ENCODE measurements around the gene GSX2. TPM values are rescaled to one million over a fixed set of nuclear protein-coding genes. Genes with fewer than 3 reads are reported as not detected.
"Not testable (repeated sequence)": the region's sequence is repeated elsewhere in the genome, so short reads cannot be mapped to it uniquely, and the experiment has no call there.

The GSX2 gene
- polyA plus RNA-seq, 1 of the 3 experiments (the other 2 are of a cell fraction) = 0.02 TPM

GRCh38 chr4:54127660-54128059 is 27.7 kb downstream of the GSX2 start (continued):
- TF ChIP-seq CHD2 (IDR thresholded peaks at IDR 0.05; ENCODE audit: low read length, partially characterized antibody) (no peak), CTCF (IDR thresholded peaks at IDR 0.05) (no peak), USF1 (IDR thresholded peaks at IDR 0.05; ENCODE audit: borderline replicate concordance, low read depth) (no peak)

GRCh38 chr4:54128694-54129093 is 28.7 kb downstream of the GSX2 start:
- H3K27me3 ChIP-seq (ENCODE audit: insufficient read depth); H3K4me3 ChIP-seq (ENCODE audit: low read depth in 2 of 2, low read length in 1 of 2); H4K20me1 ChIP-seq (ENCODE audit: insufficient read depth); H2AFZ ChIP-seq (ENCODE audit: low read depth); H3K36me3 ChIP-seq (replicated peaks in 1 of 2; ENCODE audit: control insufficient read depth in 1 of 2, insufficient read depth in 2 of 2, low read length in 1 of 2); H3K79me2 ChIP-seq (ENCODE audit: insufficient read depth); DNase-seq; H3K9ac ChIP-seq; H3K27ac ChIP-seq (ENCODE audit: low read depth in 2 of 2, low read length in 1 of 2); H3K9me2 ChIP-seq; H3K4me1 ChIP-seq (ENCODE audit: control insufficient read depth in 1 of 2, insufficient read depth in 2 of 2, low read depth in 1 of 2, low read length in 1 of 2); H3K4me2 ChIP-seq; H3F3A ChIP-seq (replicated peaks; ENCODE audit: insufficient read depth); POLR2A ChIA-PET: not testable (repeated sequence)
- peaks cover 14% of the 10 kb centered on the region for H3K9me3 ChIP-seq
- CTCF ChIA-PET = interaction anchor here (1.2 kb wide), 1 partner anchor 89 kb away, joined by 3 read pairs; no protein-coding TSS in a partner anchor
- WGBS (ENCODE audit: low lambda C conversion rate) = 92% methylated on average over 2 of the region's 2 CpGs

GRCh38 chr4:54139332-54139731 is 39.4 kb downstream of the GSX2 start:
- Histone ChIP-seq H3F3A (replicated peaks; ENCODE audit: insufficient read depth) (no peaks in the 10 kb centered on the region), H3K27me3 (ENCODE audit: insufficient read depth) (no peaks in the 10 kb centered on the region), H3K36me3 (replicated peaks in 1 of 2; ENCODE audit: control insufficient read depth in 1 of 2, insufficient read depth in 2 of 2, low read length in 1 of 2) (no peaks in the 10 kb centered on the region), H3K4me3 (ENCODE audit: low read depth in 2 of 2, low read length in 1 of 2) (no peak overlapping the region), H4K20me1 (ENCODE audit: insufficient read depth) (no peaks in the 10 kb centered on the region), H3K9me3 (no peaks in the 10 kb centered on the region), H3K4me2 (no peak overlapping the region), H3K9ac (no peak overlapping the region), H3K27ac (ENCODE audit: low read depth in 2 of 2, low read length in 1 of 2) (no peak overlapping the region), H3K4me1 (ENCODE audit: control insufficient read depth in 1 of 2, insufficient read depth in 2 of 2, low read depth in 1 of 2, low read length in 1 of 2) (no peaks in the 10 kb centered on the region; a peak in 1 of 4 replicates), H3K9me2 (no peaks in the 10 kb centered on the region), H3K79me2 (ENCODE audit: insufficient read depth) (no peaks in the 10 kb centered on the region), H2AFZ (ENCODE audit: low read depth) (no peak overlapping the region)
- 41% methylated on average over 4 of the region's 4 CpGs for WGBS (ENCODE audit: low lambda C conversion rate)
- ChIA-PET POLR2A (no interaction called here), CTCF (no interaction called here)
- no peak for DNase-seq
- TF ChIP-seq, protein P1, sequence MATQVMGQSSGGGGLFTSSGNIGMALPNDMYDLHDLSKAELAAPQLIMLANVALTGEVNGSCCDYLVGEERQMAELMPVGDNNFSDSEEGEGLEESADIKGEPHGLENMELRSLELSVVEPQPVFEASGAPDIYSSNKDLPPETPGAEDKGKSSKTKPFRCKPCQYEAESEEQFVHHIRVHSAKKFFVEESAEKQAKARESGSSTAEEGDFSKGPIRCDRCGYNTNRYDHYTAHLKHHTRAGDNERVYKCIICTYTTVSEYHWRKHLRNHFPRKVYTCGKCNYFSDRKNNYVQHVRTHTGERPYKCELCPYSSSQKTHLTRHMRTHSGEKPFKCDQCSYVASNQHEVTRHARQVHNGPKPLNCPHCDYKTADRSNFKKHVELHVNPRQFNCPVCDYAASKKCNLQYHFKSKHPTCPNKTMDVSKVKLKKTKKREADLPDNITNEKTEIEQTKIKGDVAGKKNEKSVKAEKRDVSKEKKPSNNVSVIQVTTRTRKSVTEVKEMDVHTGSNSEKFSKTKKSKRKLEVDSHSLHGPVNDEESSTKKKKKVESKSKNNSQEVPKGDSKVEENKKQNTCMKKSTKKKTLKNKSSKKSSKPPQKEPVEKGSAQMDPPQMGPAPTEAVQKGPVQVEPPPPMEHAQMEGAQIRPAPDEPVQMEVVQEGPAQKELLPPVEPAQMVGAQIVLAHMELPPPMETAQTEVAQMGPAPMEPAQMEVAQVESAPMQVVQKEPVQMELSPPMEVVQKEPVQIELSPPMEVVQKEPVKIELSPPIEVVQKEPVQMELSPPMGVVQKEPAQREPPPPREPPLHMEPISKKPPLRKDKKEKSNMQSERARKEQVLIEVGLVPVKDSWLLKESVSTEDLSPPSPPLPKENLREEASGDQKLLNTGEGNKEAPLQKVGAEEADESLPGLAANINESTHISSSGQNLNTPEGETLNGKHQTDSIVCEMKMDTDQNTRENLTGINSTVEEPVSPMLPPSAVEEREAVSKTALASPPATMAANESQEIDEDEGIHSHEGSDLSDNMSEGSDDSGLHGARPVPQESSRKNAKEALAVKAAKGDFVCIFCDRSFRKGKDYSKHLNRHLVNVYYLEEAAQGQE (IDR thresholded peaks at IDR 0.05; ENCODE audit: low read depth, low read length) = no peak
- TF ChIP-seq YY1 (IDR thresholded peaks at IDR 0.05; ENCODE audit: low read depth) (no peak), JUND (IDR thresholded peaks at IDR 0.05) (no peak), FOSL2 (IDR thresholded peaks at IDR 0.05; ENCODE audit: borderline replicate concordance, low read depth) (no peak), MAX (IDR thresholded peaks at IDR 0.05; ENCODE audit: low read depth) (no peak), RCOR1 (IDR thresholded peaks at IDR 0.05; ENCODE audit: low read length) (no peak), EP300 (IDR thresholded peaks at IDR 0.05; ENCODE audit: borderline replicate concordance in 1 of 2, low read depth in 1 of 2, low read length in 1 of 2) (no peak), GABPA (IDR thresholded peaks at IDR 0.05; ENCODE audit: low read depth) (no peak), EZH2phosphoT487 (IDR thresholded peaks at IDR 0.05; ENCODE audit: borderline replicate concordance, low read depth) (no peak), CTCF (IDR thresholded peaks at IDR 0.05) (no peak), TCF12 (IDR thresholded peaks at IDR 0.05) (no peak)
- TF ChIP-seq, protein P2, sequence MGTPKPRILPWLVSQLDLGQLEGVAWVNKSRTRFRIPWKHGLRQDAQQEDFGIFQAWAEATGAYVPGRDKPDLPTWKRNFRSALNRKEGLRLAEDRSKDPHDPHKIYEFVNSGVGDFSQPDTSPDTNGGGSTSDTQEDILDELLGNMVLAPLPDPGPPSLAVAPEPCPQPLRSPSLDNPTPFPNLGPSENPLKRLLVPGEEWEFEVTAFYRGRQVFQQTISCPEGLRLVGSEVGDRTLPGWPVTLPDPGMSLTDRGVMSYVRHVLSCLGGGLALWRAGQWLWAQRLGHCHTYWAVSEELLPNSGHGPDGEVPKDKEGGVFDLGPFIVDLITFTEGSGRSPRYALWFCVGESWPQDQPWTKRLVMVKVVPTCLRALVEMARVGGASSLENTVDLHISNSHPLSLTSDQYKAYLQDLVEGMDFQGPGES (IDR thresholded peaks at IDR 0.05; ENCODE audit: low read depth, low read length) = no peak
